HepG2 (cell line): ENCODE results near the gene EXOC3L4. TPM values are rescaled to one million over a fixed set of nuclear protein-coding genes. Genes with fewer than 3 reads are reported as not detected.

Experiments used
- BCL6 ChIP-seq: IDR thresholded peaks from 2 replicates; pipeline ENCODE4 v1.6.1; 2016; ENCODE audit warnings: missing genetic modification reagents, missing compliant biosample characterization
- CTCF ChIP-seq: sonication (generic); formaldehyde crosslinking; IDR thresholded peaks from 2 replicates; pipeline ENCODE4 v1.5.0; 2020; ENCODE audit warnings: mild to moderate bottlenecking, missing genetic modification reagents, moderate library complexity
- DMTF1 ChIP-seq: sonication (generic); formaldehyde crosslinking; IDR thresholded peaks from 2 replicates; pipeline ENCODE4 v1.4.0; 2020; ENCODE audit warnings: mild to moderate bottlenecking, missing genetic modification reagents
- FOXO1 ChIP-seq: sonication (generic); formaldehyde crosslinking; IDR thresholded peaks from 2 replicates; pipeline ENCODE4 v1.4.0; 2020; ENCODE audit warnings: missing genetic modification reagents
- KDM6A ChIP-seq: IDR thresholded peaks from 2 replicates; pipeline ENCODE4 v1.6.1; 2016; ENCODE audit warnings: low read depth
- MTA3 ChIP-seq: sonication (generic); formaldehyde crosslinking; IDR thresholded peaks from 2 replicates; pipeline ENCODE4 v1.4.0; 2020; ENCODE audit warnings: missing genetic modification reagents
- NFE2L1 ChIP-seq: sonication (generic); formaldehyde crosslinking; IDR thresholded peaks from 2 replicates; pipeline ENCODE4 v1.4.0; 2020; ENCODE audit warnings: missing genetic modification reagents, mild to moderate bottlenecking, borderline replicate concordance
- PHF5A ChIP-seq: IDR thresholded peaks from one replicate; pipeline ENCODE4 v1.6.1; 2018; ENCODE audit warnings: low read depth, missing genetic modification reagents; ENCODE audit not compliant: unreplicated experiment
- ZNF160 ChIP-seq: sonication (generic); formaldehyde crosslinking; IDR thresholded peaks from 2 replicates; pipeline ENCODE4 v1.8.0; 2022; ENCODE audit warnings: mild to moderate bottlenecking, inconsistent platforms, missing genetic modification reagents
- ZNF20 ChIP-seq: sonication (generic); formaldehyde crosslinking; IDR thresholded peaks from 2 replicates; pipeline ENCODE4 v1.4.0; 2020; ENCODE audit warnings: mild to moderate bottlenecking, moderate library complexity, missing genetic modification reagents
- ZNF331 ChIP-seq: sonication (generic); formaldehyde crosslinking; IDR thresholded peaks from 2 replicates; pipeline ENCODE4 v1.4.0; 2020; ENCODE audit warnings: missing genetic modification reagents
- ZNF333 ChIP-seq: sonication (generic); formaldehyde crosslinking; IDR thresholded peaks from 2 replicates; pipeline ENCODE4 v1.4.0; 2020; ENCODE audit warnings: mild to moderate bottlenecking, missing genetic modification reagents, borderline replicate concordance
- ZNF513 ChIP-seq: sonication (generic); formaldehyde crosslinking; conservative IDR thresholded peaks from 2 replicates; pipeline ENCODE4 v1.5.0; 2020; ENCODE audit warnings: missing genetic modification reagents
- ZNF572 ChIP-seq: sonication (generic); formaldehyde crosslinking; IDR thresholded peaks from 2 replicates; pipeline ENCODE4 v1.5.1; 2020; ENCODE audit warnings: mild to moderate bottlenecking, missing genetic modification reagents
- ZNF75D ChIP-seq: sonication (generic); formaldehyde crosslinking; IDR thresholded peaks from 2 replicates; pipeline ENCODE4 v1.8.1; 2023; ENCODE audit warnings: missing genetic modification reagents, mild to moderate bottlenecking, borderline replicate concordance
- ZNF891 ChIP-seq: sonication (generic); formaldehyde crosslinking; IDR thresholded peaks from 2 replicates; pipeline ENCODE4 v1.5.0; 2020; ENCODE audit warnings: mild to moderate bottlenecking, missing genetic modification reagents
- ZSCAN20 ChIP-seq: sonication (generic); formaldehyde crosslinking; IDR thresholded peaks from 2 replicates; pipeline ENCODE4 v1.4.0; 2020; ENCODE audit warnings: missing genetic modification reagents, mild to moderate bottlenecking, borderline replicate concordance
- polyA plus RNA-seq, 8 experiments: library from polyadenylated mRNA; depleted of rRNA in 3 of 8; stranded (reverse) in 7 of 8; unstranded in 1 of 8; fragments of >200 nt; fragmentation: Illumina TruSeq in 4 of 8; extraction: Trizol in 4 of 8; gene quantifications; 2 replicates each; pipeline versions ENCODE4 v1.2.1 to v1.2.3, GENCODE V29; 2011 to 2016; ENCODE audit warnings: low read depth in 4 of 8, missing spikeins in 1 of 8, mixed read lengths in 1 of 8; ENCODE audit not compliant: insufficient read depth in 1 of 8
- total RNA-seq, 5 experiments: library from RNA; depleted of rRNA; stranded (reverse); fragments of >200 nt; fragmentation: Illumina TruSeq; extraction: Trizol; gene quantifications; 2 replicates each; pipeline ENCODE4 v1.2.3, GENCODE V29; 2016; ENCODE audit warnings: low read depth in 1 of 5
- TF ChIP-seq, protein P1 (sequence below): sonication (generic); formaldehyde crosslinking; IDR thresholded peaks from 2 replicates; pipeline ENCODE4 v1.4.0; 2020; ENCODE audit warnings: missing genetic modification reagents, borderline replicate concordance

The EXOC3L4 gene
- total and polyA plus RNA-seq, 2 of the 13 experiments (the other 11 are each of a cell fraction or from before 2014, with no cell fraction given): 11.8 to 27.0 TPM

DNA sequence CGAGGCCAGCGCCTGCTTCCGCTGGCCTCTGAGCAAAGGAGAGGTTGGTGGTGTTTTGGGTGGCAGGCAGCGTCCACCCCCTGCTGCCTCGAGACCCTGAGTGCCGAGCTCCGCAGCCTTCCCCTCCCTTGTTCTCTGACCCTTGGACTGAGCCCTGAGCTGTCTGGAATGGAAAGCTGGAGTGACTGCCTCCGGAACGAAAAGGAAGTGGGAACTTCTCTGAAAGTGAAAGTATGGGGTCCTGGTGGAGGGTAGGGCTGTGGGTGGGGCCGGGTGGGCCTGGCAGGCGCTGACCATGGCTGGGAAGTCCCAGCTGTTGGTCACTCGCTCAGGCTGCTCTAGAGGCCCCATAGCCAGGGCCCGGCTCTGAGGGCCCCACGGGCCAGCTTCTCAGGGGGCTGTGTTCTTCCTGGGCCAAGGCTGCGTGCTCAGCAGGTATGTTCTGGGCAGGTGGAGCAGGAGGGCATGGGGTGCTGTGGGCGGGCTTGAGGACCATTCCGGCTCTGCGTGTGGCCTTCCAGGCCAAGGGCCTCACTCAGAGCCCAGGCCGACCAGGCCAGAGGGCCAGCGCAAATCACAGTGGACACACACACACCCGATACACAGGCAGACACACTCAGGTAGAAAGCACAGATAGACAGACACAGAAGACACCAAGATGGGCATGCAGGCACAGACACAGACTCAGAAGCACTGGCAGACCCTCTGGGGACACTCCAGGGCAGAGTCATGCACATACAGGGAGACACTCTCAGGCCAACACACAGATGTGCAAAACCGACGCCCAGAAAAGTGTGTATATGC, at the start of gene EXOC3L4 (continued):
- TF ChIP-seq ZNF333 (CRISPR knock-in tag) (no peak), BCL6 (CRISPR knock-in tag) (no peak), DMTF1 (no peak), ZNF160 (CRISPR knock-in tag) (peak; percentile 61; the same call in 1 of the 2 replicates), KDM6A (CRISPR knock-in tag) (no peak), ZNF572 (CRISPR knock-in tag) (no peak), FOXO1 (CRISPR knock-in tag) (no peak), ZSCAN20 (CRISPR knock-in tag) (no peak), ZNF891 (peak; percentile 40), ZNF331 (no peak), PHF5A (CRISPR knock-in tag) (peak; percentile 23), NFE2L1 (CRISPR knock-in tag) (no peak; the same call in 1 of the 2 replicates), ZNF513 (no peak), MTA3 (no peak), ZNF75D (no peak), ZNF20 (no peak), CTCF (CRISPR knock-in tag) (peak; percentile 2; the same call in 1 of the 2 replicates)
- TF ChIP-seq, protein P1, sequence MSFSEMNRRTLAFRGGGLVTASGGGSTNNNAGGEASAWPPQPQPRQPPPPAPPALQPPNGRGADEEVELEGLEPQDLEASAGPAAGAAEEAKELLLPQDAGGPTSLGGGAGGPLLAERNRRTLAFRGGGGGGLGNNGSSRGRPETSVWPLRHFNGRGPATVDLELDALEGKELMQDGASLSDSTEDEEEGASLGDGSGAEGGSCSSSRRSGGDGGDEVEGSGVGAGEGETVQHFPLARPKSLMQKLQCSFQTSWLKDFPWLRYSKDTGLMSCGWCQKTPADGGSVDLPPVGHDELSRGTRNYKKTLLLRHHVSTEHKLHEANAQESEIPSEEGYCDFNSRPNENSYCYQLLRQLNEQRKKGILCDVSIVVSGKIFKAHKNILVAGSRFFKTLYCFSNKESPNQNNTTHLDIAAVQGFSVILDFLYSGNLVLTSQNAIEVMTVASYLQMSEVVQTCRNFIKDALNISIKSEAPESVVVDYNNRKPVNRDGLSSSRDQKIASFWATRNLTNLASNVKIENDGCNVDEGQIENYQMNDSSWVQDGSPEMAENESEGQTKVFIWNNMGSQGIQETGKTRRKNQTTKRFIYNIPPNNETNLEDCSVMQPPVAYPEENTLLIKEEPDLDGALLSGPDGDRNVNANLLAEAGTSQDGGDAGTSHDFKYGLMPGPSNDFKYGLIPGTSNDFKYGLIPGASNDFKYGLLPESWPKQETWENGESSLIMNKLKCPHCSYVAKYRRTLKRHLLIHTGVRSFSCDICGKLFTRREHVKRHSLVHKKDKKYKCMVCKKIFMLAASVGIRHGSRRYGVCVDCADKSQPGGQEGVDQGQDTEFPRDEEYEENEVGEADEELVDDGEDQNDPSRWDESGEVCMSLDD: no peak
